NCI-H2196 treated with DMSO at 0.1 percent for 48 hours (cell line): ENCODE data around the gene BDNF.

Experiments used
- DNase-seq: peaks from one replicate; lab custom pipeline; 2025; ENCODE audit not compliant: unreplicated experiment; lab: John Stamatoyannopoulos, UW

The BDNF gene

DNA sequence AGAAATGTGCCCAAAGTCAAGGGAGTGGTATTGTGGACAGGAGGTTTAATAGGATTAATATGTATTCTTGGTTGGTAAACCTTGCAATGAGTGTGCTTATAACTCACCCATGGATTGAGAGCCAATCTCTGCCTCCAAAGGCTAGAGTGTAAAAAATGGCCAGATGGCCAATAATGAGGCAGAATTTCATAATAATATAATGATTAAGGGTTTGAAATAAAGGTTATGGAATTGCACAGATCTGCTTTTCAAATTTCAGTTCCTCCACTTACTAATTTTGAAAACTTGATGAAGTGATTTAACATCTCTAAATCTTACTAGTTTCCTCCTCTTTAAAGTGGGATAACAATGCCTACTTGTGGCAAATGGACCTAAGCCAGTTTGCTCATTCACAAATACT is 94.8 kb downstream of the BDNF start:
- DNase-seq: no peak
